Amniotic stem cell (primary cell): ENCODE measurements around the gene SSR1.

Experiments
- DNase-seq: peaks from one replicate; lab custom pipeline; 2025; lab: John Stamatoyannopoulos, UW

SSR1 gene

GRCh38 chr6:7257521-7258230 is 55.3 kb downstream of the SSR1 start:
- no peak for DNase-seq

GRCh38 chr6:7256785-7257184 is 56.2 kb downstream of the SSR1 start:
- no peak for DNase-seq

GRCh38 chr6:7255918-7256317 is 57.1 kb downstream of the SSR1 start:
- no peak for DNase-seq

DNA sequence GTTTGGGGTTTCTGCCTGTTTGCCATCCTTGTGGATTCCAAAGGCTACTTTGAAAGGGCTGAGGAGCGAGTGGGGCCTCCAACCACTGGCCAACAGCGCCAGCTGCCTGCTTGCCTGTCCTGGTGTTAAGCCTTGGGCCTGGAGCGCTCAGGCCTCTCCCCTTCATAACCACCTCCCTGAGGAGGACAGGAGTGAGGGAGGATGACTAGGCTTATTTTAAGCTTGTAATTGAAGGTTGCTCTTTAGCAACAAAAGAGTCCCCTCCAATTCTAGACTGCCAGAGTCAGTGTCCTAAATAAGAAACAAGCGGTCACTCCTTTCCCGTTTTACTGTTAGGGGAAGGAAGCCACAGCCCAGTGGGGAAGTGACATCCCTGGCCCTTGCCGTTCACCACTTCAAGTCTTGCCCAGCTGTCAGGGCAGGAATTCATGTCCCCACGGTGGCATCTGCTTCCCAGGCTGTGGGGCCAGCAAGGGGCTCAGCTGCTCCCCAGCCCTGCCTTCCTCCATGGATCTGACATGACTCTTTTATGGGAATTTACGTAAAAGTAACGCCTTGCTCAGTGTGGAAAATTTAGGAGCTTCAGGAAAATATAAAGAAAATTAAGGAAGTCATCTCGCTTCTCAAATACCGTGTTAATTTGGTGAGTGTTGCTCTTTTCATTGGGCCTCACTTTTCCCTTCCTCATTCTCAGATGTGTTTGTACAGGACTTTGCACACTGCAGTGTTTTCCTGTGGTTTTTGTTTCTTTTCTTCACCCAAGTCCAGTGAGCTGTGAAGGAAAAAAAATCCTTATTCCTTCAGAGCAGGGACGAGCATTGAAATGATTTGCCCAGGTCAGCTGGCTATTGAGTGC is 57.8 kb downstream of the SSR1 start:
- DNase-seq = no peak

- DNase-seq = no peak
Measured at GRCh38 chr6:7252390-7252789, 60.6 kb downstream of the SSR1 start.

DNA sequence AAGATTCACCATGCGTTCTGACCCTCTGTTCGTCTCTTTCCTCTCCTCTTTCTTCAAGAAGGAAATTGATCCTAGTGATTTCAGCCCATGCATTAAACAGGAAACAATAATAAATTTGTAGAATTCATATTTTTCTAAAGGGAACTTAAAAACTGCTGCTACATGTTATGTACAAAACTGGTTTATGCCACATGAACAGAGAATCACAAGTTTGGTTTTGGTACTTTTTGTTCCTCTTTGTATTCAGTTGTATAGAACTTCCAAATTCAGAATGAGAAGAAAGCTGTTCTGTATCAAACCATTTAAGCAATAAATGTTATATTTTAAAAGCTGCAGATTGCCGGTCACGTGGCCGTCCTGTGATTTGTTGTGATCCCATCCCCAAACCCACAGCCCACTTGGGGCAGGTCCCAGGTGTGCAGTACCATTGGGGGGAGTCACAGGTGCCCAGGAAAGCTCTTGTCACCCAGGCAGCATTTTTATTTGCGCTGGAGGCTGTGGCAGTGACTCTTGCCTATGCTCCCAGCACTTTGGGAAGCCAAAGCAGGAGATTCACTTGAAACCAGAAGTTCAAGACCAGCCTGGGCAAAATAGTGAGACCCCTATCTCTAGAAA is 61.2 kb downstream of the SSR1 start:
- no peak for DNase-seq

DNA sequence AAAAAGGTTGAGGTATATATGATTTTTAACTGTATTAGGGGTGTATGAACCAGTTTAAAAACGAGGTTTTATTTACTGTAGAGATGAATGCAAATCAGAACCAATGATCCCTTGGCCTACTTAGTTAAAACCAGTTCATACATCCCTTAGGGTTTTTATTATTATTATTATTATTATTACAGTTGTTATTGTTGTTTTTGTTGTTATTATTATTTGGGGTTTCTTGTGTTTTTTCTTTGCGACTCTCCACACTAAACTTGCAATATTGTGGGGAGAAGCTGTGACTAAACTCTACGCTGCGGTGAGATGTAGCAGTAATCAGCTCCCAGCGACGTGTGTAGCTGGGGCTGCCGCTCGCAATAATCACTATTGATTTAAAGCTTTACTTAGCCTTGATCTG is 62.2 kb downstream of the SSR1 start:
- no peak for DNase-seq

DNA sequence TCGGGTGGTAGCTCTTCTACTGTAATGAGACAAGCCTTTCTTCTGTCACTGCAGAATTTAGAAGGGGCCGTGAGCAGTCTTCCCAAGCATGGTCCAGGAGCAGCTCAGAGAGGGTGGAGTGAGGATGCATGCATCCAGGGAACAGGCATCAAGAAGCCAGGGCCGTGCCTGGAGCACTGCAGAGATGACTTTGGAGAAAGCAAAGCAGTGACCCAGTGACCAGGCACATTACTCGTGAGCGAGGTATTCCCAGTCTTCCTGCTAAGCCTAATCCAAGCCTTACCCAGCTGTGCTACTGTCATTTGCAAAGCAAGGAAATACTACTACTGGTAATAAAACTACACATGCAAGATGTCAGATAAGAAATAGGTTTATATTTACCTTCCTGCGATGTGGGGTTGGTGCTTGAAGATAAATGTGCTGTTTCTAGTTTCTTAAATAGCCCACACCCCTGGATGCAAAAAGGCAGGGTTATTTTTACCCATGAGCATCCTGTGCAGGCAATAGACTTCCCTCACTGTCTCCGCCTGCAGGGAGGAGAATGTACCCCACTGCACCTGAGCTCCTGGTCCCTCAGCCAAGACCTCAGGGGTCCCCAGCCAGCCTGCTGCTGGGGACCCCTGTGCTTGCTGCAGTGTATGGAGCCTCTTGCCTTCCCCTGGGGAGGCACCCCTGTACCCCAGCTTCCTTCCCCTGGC is 62.9 kb downstream of the SSR1 start:
- no peak for DNase-seq

GRCh38 chr6:7249391-7249790 is 63.6 kb downstream of the SSR1 start:
- DNase-seq = no peak

DNA sequence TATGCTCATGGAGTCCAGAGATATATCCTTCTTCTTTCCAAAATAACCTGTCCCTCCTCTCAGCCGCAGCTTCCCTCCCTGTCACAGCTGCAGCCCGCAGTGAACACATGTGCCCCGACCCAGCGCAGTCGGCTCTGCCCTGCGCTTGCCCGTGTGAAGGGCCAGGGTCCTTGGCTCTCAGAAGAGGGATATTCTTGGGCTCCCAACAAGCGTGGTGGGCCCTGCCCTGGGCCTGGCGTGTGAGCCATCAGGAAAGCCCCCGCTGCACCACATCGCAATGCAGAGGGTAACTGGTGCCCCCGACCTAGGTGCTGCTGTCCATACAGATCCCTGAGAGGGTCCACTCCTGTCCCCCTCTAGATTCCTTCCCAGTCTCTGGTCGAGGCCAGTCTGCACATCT is 65.2 kb downstream of the SSR1 start:
- no peak for DNase-seq

GRCh38 chr6:7247179-7247456 is 65.9 kb downstream of the SSR1 start:
- DNase-seq = no peak

DNA sequence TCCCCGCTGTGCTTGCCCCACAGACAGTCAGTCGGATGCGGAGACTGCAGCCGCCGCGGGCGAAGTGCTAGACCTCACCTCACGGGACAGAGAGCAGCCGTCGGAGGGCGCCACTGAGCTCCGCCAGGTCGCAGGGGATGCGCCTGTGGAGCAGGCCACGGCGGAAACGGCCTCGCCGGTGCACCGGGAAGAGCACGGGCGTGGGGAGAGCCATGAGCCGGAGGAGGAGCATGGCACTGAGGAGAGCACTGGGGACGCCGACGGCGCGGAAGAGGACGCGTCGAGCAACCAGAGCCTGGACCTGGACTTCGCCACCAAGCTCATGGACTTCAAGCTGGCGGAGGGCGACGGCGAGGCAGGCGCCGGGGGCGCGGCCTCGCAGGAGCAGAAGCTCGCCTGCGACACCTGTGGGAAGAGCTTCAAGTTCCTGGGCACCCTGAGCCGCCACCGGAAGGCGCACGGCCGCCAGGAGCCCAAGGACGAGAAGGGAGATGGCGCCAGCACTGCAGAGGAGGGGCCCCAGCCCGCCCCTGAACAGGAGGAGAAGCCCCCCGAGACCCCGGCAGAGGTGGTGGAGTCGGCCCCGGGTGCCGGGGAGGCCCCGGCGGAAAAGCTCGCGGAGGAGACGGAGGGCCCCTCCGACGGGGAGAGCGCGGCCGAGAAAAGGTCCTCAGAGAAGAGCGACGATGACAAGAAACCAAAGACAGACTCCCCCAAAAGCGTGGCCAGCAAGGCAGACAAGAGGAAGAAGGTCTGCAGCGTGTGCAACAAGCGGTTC is 66.4 kb downstream of the SSR1 start:
- DNase-seq = no peak

GRCh38 chr6:7245668-7246393 is 67.2 kb downstream of the SSR1 start:
- DNase-seq = no peak

DNA sequence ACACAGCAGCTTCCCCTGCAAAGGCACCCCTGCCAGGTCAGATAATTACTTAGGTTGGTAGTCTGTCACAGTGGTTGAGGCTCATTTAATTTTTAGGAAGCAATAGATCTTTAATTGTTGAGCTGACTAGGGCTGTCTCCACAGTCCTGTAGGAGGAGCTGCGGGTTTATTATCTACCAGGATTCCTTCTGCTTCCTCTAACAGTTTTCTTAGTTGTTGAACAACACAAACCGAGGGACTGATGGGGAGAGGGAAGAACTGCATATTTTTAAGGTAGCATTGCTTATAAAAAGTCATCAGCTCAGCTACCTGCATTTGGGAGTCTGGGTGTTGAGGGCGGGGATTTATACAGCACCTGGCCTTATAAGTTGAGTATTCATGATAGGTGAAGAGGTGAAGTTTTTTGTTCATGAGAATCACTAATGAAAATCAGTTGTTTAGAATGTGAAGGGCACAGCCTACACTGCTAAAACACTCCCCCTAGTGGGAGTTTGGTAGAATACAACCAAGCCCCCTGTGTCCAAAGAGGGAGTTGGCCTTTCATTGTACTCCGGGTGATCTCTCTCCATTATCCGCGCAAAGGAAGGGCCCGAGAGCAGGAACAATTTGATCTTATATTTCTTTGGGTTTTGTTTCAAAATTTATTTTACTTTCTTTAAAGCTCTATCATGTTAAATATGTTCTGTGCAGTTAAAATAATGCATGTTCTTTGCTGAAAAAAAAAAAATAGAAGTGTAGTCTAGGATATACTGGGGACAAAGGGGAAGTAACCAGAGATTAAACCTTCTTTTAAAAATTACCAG is 69.6 kb downstream of the SSR1 start:
- no peak for DNase-seq

DNA sequence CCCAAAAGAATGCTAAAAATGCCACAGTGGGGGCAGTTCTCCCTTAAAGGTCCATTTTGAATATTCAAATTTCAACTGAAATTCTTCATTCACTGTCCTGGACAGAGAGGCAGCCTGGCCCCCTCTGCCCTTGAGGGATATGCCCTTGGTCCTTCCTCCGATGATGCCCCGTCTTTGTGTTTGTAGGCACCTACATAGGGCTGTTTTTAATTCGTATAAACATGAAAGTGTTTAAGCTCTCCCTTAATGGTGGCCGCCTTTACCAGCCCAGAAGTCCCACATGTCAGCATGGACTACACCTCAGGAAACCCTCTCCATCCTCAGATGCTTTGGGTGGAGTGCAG is 70.2 kb downstream of the SSR1 start:
- no peak for DNase-seq

DNA sequence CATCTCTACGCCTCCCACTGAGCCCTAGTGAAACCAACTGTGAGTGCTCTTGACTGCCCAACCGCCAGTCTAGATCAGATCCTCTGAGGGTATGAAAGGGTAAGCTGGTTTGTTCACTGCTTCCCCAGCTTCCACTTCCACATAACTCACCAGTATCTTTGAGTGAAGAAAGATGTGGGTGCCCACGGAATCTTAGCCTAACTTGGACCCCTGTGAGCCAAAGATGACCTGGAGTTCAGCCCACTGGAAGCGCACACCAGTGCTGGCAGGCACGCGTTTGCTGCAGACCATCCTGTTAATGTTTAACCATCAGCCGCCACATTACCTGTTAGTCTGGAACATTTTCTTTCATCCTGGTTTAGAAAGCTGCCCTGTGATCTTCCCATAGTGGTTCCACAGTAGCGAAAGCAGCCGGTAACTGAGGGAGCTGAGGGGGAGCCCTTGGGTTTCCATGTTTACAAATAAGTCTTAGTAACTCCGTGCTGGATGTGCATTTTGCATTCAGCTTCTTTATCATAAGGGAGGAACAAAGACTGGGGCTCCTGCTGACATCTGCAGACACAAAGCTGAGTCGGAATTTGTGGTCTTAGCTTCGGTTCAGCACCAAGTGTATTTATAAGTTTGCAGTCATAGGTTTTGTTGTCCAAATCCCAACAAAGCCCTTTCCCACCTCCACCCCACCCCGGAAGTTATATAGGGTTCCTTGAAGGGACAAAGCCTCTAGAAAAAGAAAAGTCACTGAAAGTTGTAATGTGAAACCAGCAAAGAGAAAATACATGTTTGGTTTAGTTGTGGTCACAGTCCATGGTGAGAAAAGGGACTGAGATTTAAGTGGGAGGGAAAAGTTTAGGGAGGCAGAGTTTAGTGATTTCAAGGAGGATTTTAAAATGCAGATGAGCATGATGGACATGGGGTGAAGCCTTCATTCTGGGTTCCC is 71.0 kb downstream of the SSR1 start:
- DNase-seq = no peak

GRCh38 chr6:7241160-7241559 is 71.8 kb downstream of the SSR1 start:
- no peak for DNase-seq

DNA sequence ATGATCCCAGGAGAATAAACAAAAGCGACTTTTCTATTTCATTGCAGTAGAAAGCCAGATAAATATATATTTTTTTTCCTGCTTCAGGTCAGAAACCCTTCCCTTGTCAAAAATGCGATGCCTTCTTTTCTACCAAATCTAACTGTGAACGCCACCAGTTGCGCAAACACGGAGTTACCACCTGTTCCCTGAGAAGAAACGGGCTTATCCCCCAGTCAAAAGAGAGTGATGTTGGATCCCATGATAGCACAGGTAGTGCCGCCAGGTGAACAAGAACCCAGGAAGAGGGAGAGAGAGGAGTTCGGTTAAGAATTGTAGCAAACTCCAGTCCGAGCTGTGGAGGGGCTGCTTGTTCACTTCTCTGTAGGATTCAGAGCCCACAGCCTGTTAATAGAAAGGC is 72.6 kb downstream of the SSR1 start:
- DNase-seq = no peak

- DNase-seq = no peak
Measured at GRCh38 chr6:7239590-7239948, 73.4 kb downstream of the SSR1 start.
